GM13976 (cell line): Measurements from ENCODE around the gene GRAMD2A.

Experiments used
- DNase-seq: peaks from one replicate; pipeline ENCODE4 v3.0.0; 2012; ENCODE audit warnings: low spot score
- in situ Hi-C: fragments of 300-500 bp; cut with MboI; formaldehyde crosslinking; loops from one replicate; pipeline ENCODE4 v1.12.0; 2022; ENCODE audit warnings: low sequenced_read_pairs, mixed read lengths, inconsistent platforms; ENCODE audit not compliant: unreplicated experiment
- TF ChIP-seq, protein P1 (sequence below): IDR thresholded peaks from 2 replicates; pipeline ENCODE4 v1.5.1; 2012; ENCODE audit warnings: borderline replicate concordance, mild to moderate bottlenecking; ENCODE audit not compliant: insufficient read depth; ENCODE audit errors: extremely low read depth, missing control alignments, control extremely low read depth

GRAMD2A gene

DNA sequence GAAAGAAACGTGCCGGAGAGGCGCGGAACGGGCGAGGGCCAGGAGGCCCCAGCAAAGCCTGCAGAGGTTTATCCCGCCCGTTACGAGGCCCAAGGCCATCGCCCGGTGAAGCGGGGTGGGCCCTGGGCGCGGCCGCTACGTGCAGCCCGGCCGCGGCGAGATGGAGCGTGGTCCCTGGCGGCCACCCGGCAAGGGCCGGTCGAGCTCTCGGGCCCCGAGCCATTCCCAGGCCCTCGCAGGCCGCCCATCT is 32.3 kb upstream of the GRAMD2A start:
- in situ Hi-C loops: no loop called here
- no peak for DNase-seq
- TF ChIP-seq, protein P1, sequence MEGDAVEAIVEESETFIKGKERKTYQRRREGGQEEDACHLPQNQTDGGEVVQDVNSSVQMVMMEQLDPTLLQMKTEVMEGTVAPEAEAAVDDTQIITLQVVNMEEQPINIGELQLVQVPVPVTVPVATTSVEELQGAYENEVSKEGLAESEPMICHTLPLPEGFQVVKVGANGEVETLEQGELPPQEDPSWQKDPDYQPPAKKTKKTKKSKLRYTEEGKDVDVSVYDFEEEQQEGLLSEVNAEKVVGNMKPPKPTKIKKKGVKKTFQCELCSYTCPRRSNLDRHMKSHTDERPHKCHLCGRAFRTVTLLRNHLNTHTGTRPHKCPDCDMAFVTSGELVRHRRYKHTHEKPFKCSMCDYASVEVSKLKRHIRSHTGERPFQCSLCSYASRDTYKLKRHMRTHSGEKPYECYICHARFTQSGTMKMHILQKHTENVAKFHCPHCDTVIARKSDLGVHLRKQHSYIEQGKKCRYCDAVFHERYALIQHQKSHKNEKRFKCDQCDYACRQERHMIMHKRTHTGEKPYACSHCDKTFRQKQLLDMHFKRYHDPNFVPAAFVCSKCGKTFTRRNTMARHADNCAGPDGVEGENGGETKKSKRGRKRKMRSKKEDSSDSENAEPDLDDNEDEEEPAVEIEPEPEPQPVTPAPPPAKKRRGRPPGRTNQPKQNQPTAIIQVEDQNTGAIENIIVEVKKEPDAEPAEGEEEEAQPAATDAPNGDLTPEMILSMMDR: no peak

DNA sequence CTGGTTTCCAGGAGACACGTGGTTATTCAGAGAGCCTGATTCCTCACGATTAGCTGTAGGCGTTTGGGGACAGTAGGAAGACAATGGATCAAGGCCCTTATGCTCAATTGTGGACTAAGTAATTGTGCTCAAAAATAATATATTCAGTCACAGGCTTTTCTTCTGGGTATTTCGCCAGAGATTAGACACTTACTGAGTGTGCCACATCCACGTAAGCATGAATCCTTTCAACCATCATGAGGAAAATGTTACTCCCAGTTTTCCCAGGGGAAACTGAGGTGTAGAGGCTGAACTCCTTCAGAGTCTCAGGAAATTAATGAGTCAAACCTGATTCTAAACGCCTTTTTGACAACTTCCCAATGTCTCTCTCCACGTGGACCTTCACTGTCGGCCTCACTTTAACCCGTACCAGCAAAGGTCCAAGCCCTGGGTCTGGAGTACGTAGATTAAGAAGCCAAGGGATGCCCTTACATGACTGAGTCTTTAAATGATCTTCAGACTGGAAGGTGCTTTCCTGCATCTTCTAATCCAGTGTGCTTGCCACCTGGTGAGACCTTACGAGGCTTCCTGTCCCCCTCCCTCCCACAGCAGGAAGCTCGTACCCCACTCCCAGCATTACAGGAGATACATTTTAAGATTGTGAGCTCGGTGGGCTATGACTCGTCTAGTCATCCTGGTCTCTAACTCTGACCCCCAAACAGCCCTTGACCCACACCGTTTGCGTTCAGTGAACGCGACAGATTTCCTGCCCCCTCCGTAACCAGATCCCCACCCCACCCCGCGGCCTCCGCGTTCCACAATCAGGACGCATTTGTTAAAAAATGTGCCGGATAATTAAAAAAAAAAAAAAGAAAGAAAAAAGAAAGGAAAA is 31.7 kb upstream of the GRAMD2A start:
- in situ Hi-C loops: no loop called here
- DNase-seq: no peak
- TF ChIP-seq, protein P1: no peak

DNA sequence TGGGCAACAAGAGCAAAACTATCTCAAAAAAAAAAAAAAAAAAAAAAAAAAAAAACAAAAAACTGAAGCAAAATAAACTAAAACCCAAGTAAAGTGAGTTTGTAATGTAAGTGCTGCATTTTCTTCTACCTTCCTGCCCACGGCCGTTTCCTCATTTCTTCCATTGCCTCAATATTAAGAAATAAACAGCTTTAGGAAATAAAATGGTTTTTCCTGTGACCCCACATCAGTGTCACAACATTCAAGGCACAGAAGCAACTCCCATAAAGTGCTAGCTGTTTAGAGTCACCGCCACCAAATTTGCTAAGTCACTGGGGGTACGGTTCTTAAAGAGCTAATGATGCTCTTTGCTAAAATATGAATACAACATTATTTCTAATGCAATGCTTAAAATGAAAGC is 30.1 kb upstream of the GRAMD2A start:
- DNase-seq: no peak
- TF ChIP-seq, protein P1: no peak
- in situ Hi-C loops: no loop called here

DNA sequence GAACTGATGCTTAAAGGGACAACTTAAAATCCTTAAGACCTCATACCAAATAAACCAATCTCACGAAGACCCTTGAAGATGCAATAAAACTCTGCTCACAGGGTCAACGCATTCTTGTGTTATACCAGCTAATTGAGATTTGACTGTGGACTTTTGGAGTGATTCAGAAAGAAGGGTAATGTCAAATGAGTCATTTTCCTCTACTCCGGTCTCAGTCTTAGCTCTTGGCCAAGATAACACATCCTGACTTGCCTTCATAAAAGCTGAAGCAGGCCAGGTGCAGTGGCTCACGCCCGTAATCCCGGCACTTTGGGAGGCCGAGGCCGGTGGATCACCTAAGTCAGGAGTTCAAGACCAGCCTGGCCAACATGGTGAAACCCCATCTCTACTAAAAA is 29.6 kb upstream of the GRAMD2A start:
- no peak for DNase-seq
- in situ Hi-C loops: no loop called here
- TF ChIP-seq, protein P1: no peak

DNA sequence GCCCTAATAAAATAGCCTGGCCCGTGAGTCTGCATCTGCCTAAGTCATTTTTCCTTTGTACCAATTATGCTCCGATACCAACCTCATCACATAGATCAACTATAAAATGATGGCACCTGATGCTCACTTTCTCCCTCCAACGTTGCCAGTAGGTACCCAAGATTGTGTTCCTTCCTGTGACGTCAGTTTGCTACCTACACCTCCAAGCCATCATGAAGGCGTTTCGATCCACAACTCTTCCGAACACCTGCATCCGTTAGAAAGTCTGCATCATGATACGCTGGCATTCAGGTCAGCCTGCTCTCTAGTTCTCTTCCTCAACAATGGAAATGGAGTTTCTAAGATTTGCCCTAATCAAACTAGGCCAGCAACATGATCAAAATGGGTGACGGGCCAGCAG is 25.7 kb upstream of the GRAMD2A start:
- TF ChIP-seq, protein P1: no peak
- in situ Hi-C loops: no loop called here

DNA sequence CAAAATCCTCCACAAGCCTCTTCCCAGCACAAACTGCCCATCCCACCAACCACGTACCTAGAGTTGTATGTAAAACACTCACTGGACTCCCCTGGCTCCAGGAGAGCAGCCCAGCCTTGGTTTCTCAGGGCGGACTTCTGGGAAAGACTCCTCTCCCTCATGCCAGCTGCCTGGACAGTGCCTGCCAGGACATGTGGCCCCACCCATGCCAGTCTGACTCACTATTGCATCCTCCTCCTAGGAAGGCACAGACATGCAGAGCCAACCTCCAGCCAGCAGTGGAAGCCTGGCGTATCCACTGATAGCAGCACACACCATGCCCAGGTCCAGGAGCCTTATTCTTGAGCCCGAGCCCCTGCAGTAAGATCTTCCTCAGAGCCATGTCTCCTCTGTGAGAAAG is 24.8 kb upstream of the GRAMD2A start:
- in situ Hi-C loops: no loop called here
- TF ChIP-seq, protein P1: no peak
- DNase-seq: no peak

More for the DNA sequence above, 25.7 kb upstream of the GRAMD2A start:
- no peak for DNase-seq
